Liver (tissue), 9 donors: ENCODE results near the gene MERTK. TPM values are rescaled to one million over a fixed set of nuclear protein-coding genes. Genes with fewer than 3 reads are reported as not detected.

Source experiments
- DNase-seq: peaks from one replicate; pipeline ENCODE4 v3.0.0-alpha.2; 2017; ENCODE audit warnings: low spot score
- H3K27ac ChIP-seq, 2 donors: one replicate each; pipeline ENCODE4 v1.7.0; 2013; ENCODE audit warnings: inconsistent platforms in 2 of 2, low read length in 2 of 2, control low read depth in 1 of 2, low read depth in 1 of 2, mild to moderate bottlenecking in 1 of 2
- H3K27me3 ChIP-seq, 4 donors: one replicate each; pipeline versions ENCODE4 v1.6.1 to v1.7.0; 2013; ENCODE audit warnings: low read length in 3 of 4, inconsistent platforms in 1 of 4, mild to moderate bottlenecking in 1 of 4, moderate library complexity in 1 of 4; ENCODE audit not compliant: control insufficient read depth in 4 of 4, insufficient read depth in 4 of 4
- H3K36me3 ChIP-seq, 4 donors: one replicate each; pipeline versions ENCODE4 v1.6.1 to v1.7.0; 2013; ENCODE audit warnings: low read length in 3 of 4, mild to moderate bottlenecking in 3 of 4, low read depth in 1 of 4, moderate library complexity in 1 of 4; ENCODE audit not compliant: control insufficient read depth in 4 of 4, insufficient read depth in 3 of 4
- H3K4me1 ChIP-seq, 4 donors: one replicate each; pipeline versions ENCODE4 v1.6.1 to v1.7.0; 2013; ENCODE audit warnings: low read length in 3 of 4, mild to moderate bottlenecking in 3 of 4, moderate library complexity in 1 of 4; ENCODE audit not compliant: control insufficient read depth in 4 of 4, insufficient read depth in 4 of 4
- H3K4me3 ChIP-seq, 3 donors: one replicate each; pipeline versions ENCODE4 v1.6.1 to v1.7.0; 2013; ENCODE audit warnings: low read length in 3 of 3, control low read depth in 1 of 3, low read depth in 1 of 3, mild to moderate bottlenecking in 1 of 3
- H3K9ac ChIP-seq, 2 donors: one replicate each; pipeline ENCODE4 v1.7.0; 2013; ENCODE audit warnings: low read length in 2 of 2, mild to moderate bottlenecking in 2 of 2, moderate library complexity in 2 of 2, control low read depth in 1 of 2, low read depth in 1 of 2
- H3K9me3 ChIP-seq, 4 donors: one replicate each; pipeline versions ENCODE4 v1.6.1 to v1.7.0; 2013; ENCODE audit warnings: low read length in 3 of 4; ENCODE audit not compliant: control insufficient read depth in 4 of 4
- EGR1 ChIP-seq, 2 donors: IDR thresholded peaks; 2 replicates each; pipeline ENCODE4 v1.6.1; 2016 to 2018; ENCODE audit warnings: antibody characterized with exemption in 2 of 2, low read depth in 2 of 2
- FOXA1 ChIP-seq: IDR thresholded peaks from 2 replicates; pipeline ENCODE4 v1.6.1; 2016; ENCODE audit warnings: antibody characterized with exemption
- FOXA2 ChIP-seq: IDR thresholded peaks from 2 replicates; pipeline ENCODE4 v1.6.1; 2016; ENCODE audit warnings: antibody characterized with exemption
- GABPA ChIP-seq, 2 donors: IDR thresholded peaks in 1 of 2; conservative IDR thresholded peaks in 1 of 2; 2 replicates each; pipeline ENCODE4 v1.6.1; 2016; ENCODE audit warnings: antibody characterized with exemption in 2 of 2, mild to moderate bottlenecking in 1 of 2, moderate library complexity in 1 of 2
- HNF4A ChIP-seq, 2 donors: conservative IDR thresholded peaks; 2 replicates each; pipeline ENCODE4 v1.6.1; 2016; ENCODE audit warnings: antibody characterized with exemption in 2 of 2, mild to moderate bottlenecking in 2 of 2
- HNF4G ChIP-seq: IDR thresholded peaks from 2 replicates; pipeline ENCODE4 v1.6.1; 2016; ENCODE audit warnings: antibody characterized with exemption
- JUND ChIP-seq, 2 donors: IDR thresholded peaks; 2 replicates each; pipeline ENCODE4 v1.6.1; 2016; ENCODE audit warnings: antibody characterized with exemption in 2 of 2
- NR2F2 ChIP-seq: IDR thresholded peaks from 2 replicates; pipeline ENCODE4 v1.6.1; 2016; ENCODE audit warnings: antibody characterized with exemption
- RAD21 ChIP-seq, 2 donors: IDR thresholded peaks; 2 replicates each; pipeline ENCODE4 v1.6.1; 2016; ENCODE audit warnings: antibody characterized with exemption in 2 of 2, mild to moderate bottlenecking in 2 of 2
- RXRA ChIP-seq, 2 donors: IDR thresholded peaks; 2 replicates each; pipeline ENCODE4 v1.6.1; 2017 to 2018; ENCODE audit warnings: antibody characterized with exemption in 2 of 2, mild to moderate bottlenecking in 1 of 2
- SP1 ChIP-seq: IDR thresholded peaks from 2 replicates; pipeline ENCODE4 v1.6.1; 2018; ENCODE audit warnings: antibody characterized with exemption, mild to moderate bottlenecking
- TAF1 ChIP-seq: conservative IDR thresholded peaks from 2 replicates; pipeline ENCODE4 v1.6.1; 2016; ENCODE audit warnings: antibody characterized with exemption, mild to moderate bottlenecking
- YY1 ChIP-seq: IDR thresholded peaks from 2 replicates; pipeline ENCODE4 v1.6.1; 2016; ENCODE audit warnings: antibody characterized with exemption, mild to moderate bottlenecking
- WGBS: extraction: QIAGEN DNeasy Blood & Tissue Kit; methylation state at CpG from one replicate; pipeline ENCODE4 v1.1.7; 2013; 5-methylcytosine and 5-hydroxymethylcytosine counted together
- polyA plus RNA-seq, 2 donors: library from polyadenylated mRNA; stranded (reverse) in 1 of 2; unstranded in 1 of 2; fragments of 200-250 nt in 1 of 2; fragments of >200 nt in 1 of 2; fragmentation: Nextera tagmentation in 1 of 2; extraction: Ambion mirVana in 1 of 2; gene quantifications; one replicate each; pipeline versions ENCODE4 v1.2.1 to v1.2.3, GENCODE V29; 2013 to 2015
- total RNA-seq, 2 donors: library from RNA; depleted of rRNA; stranded (reverse); fragments of >200 nt; gene quantifications; one replicate each; pipeline ENCODE4 v1.2.3, GENCODE V29; 2014
- TF ChIP-seq, protein P1 (sequence below): IDR thresholded peaks from 2 replicates; pipeline ENCODE4 v1.6.1; 2016; ENCODE audit warnings: antibody characterized with exemption
- TF ChIP-seq, protein P2 (sequence below): IDR thresholded peaks from 2 replicates; pipeline ENCODE4 v1.6.1; 2016; ENCODE audit warnings: antibody characterized with exemption, mild to moderate bottlenecking
- TF ChIP-seq, protein P3 (sequence below): IDR thresholded peaks from 2 replicates; pipeline ENCODE4 v1.6.1; 2016; ENCODE audit warnings: antibody characterized with exemption
- TF ChIP-seq, protein P4 (sequence below): fragments of 150-350 bp; IDR thresholded peaks from 2 replicates; pipeline ENCODE4 v1.5.1; 2017; ENCODE audit warnings: improper control_type of control experiment, low read depth, low read length; ENCODE audit not compliant: missing input control
- TF ChIP-seq, protein P5 (sequence below): IDR thresholded peaks from 2 replicates; pipeline ENCODE4 v1.6.1; 2016; ENCODE audit warnings: antibody characterized with exemption
- donor health status: healthy.
- donor health status: healthy.
- donor health status: healthy.
- donor health status: healthy.
- donor health status: healthy.

The MERTK gene
- total and polyA plus RNA-seq, 4 donors = 6.3 to 34.1 (median 8.2) TPM

DNA sequence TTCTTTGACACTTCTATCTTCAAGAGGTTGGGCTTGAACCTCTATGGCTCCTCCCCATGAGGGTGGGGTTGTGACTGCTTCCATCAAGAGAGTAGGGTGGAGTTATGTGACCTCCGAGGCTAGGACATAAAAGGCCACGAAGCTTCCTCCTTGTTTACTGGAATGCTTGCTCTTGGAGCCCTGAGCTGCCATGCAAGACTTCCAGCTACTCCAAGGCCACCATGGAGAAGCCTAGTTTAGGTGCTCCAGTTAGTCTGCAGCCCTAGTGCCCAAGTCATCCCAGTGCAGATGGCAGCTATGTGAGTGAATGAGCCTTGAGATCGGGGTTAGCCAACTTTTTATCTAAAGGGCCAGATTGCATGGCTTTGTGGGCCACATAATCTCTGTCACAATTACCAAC lies 2.4 kb upstream of the MERTK start:
- TF ChIP-seq JUND (IDR thresholded peaks at IDR 0.05) (no peak), SP1 (no peak), RXRA (IDR thresholded peaks at IDR 0.05) (no peak), NR2F2 (no peak), EGR1 (IDR thresholded peaks at IDR 0.05; ENCODE audit: low read depth in 2 of 2) (no peak), HNF4G (no peak), TAF1 (no peak), RAD21 (IDR thresholded peaks at IDR 0.05) (no peak), FOXA2 (no peak), HNF4A (conservative IDR thresholded peaks at IDR 0.05) (no peak), YY1 (no peak), FOXA1 (no peak), GABPA (IDR thresholded peaks at IDR 0.05 in 1 of 2, conservative IDR thresholded peaks at IDR 0.05 in 1 of 2) (no peak)
- TF ChIP-seq, protein P1, sequence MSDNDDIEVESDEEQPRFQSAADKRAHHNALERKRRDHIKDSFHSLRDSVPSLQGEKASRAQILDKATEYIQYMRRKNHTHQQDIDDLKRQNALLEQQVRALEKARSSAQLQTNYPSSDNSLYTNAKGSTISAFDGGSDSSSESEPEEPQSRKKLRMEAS = no peak
- TF ChIP-seq, protein P2, sequence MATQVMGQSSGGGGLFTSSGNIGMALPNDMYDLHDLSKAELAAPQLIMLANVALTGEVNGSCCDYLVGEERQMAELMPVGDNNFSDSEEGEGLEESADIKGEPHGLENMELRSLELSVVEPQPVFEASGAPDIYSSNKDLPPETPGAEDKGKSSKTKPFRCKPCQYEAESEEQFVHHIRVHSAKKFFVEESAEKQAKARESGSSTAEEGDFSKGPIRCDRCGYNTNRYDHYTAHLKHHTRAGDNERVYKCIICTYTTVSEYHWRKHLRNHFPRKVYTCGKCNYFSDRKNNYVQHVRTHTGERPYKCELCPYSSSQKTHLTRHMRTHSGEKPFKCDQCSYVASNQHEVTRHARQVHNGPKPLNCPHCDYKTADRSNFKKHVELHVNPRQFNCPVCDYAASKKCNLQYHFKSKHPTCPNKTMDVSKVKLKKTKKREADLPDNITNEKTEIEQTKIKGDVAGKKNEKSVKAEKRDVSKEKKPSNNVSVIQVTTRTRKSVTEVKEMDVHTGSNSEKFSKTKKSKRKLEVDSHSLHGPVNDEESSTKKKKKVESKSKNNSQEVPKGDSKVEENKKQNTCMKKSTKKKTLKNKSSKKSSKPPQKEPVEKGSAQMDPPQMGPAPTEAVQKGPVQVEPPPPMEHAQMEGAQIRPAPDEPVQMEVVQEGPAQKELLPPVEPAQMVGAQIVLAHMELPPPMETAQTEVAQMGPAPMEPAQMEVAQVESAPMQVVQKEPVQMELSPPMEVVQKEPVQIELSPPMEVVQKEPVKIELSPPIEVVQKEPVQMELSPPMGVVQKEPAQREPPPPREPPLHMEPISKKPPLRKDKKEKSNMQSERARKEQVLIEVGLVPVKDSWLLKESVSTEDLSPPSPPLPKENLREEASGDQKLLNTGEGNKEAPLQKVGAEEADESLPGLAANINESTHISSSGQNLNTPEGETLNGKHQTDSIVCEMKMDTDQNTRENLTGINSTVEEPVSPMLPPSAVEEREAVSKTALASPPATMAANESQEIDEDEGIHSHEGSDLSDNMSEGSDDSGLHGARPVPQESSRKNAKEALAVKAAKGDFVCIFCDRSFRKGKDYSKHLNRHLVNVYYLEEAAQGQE = no peak
- TF ChIP-seq, protein P3, sequence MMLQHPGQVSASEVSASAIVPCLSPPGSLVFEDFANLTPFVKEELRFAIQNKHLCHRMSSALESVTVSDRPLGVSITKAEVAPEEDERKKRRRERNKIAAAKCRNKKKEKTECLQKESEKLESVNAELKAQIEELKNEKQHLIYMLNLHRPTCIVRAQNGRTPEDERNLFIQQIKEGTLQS = no peak
- TF ChIP-seq, protein P4, sequence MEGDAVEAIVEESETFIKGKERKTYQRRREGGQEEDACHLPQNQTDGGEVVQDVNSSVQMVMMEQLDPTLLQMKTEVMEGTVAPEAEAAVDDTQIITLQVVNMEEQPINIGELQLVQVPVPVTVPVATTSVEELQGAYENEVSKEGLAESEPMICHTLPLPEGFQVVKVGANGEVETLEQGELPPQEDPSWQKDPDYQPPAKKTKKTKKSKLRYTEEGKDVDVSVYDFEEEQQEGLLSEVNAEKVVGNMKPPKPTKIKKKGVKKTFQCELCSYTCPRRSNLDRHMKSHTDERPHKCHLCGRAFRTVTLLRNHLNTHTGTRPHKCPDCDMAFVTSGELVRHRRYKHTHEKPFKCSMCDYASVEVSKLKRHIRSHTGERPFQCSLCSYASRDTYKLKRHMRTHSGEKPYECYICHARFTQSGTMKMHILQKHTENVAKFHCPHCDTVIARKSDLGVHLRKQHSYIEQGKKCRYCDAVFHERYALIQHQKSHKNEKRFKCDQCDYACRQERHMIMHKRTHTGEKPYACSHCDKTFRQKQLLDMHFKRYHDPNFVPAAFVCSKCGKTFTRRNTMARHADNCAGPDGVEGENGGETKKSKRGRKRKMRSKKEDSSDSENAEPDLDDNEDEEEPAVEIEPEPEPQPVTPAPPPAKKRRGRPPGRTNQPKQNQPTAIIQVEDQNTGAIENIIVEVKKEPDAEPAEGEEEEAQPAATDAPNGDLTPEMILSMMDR = no peak
- TF ChIP-seq, protein P5, sequence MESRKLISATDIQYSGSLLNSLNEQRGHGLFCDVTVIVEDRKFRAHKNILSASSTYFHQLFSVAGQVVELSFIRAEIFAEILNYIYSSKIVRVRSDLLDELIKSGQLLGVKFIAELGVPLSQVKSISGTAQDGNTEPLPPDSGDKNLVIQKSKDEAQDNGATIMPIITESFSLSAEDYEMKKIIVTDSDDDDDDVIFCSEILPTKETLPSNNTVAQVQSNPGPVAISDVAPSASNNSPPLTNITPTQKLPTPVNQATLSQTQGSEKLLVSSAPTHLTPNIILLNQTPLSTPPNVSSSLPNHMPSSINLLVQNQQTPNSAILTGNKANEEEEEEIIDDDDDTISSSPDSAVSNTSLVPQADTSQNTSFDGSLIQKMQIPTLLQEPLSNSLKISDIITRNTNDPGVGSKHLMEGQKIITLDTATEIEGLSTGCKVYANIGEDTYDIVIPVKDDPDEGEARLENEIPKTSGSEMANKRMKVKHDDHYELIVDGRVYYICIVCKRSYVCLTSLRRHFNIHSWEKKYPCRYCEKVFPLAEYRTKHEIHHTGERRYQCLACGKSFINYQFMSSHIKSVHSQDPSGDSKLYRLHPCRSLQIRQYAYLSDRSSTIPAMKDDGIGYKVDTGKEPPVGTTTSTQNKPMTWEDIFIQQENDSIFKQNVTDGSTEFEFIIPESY = no peak
- DNase-seq = no peak
- Histone ChIP-seq H3K9me3 (no peaks in the 10 kb centered on the region), H3K36me3 (no peaks in the 10 kb centered on the region), H3K27me3 (no peaks in the 10 kb centered on the region), H3K4me3 (no peak overlapping the region), H3K4me1 (peaks cover 0 to 33% (median 26%) of the 10 kb centered on the region in 4 donors), H3K27ac (no peak overlapping the region), H3K9ac (no peak overlapping the region)
- WGBS = 62% methylated on average over 3 of the region's 3 CpGs
